Uterus (tissue), 2 donors: ENCODE measurements around the gene PCGF1.

Source experiments
- POLR2A ChIP-seq, 2 donors: fragments of 450-650 bp; IDR thresholded peaks; one replicate each; pipeline ENCODE4 v1.6.1; 2016; ENCODE audit warnings: antibody characterized with exemption in 2 of 2, mild to moderate bottlenecking in 1 of 2, moderate library complexity in 1 of 2
- TF ChIP-seq, protein P1 (sequence below), 4 experiments: fragments of 200-600 bp in 2 of 4; fragments of 450-650 bp in 2 of 4; sonication (generic) in 2 of 4; IDR thresholded peaks; one replicate each; pipeline ENCODE4 v1.5.1; 2016 to 2019; ENCODE audit warnings: antibody characterized with exemption in 4 of 4, mild to moderate bottlenecking in 2 of 4, moderate library complexity in 1 of 4

DNA sequence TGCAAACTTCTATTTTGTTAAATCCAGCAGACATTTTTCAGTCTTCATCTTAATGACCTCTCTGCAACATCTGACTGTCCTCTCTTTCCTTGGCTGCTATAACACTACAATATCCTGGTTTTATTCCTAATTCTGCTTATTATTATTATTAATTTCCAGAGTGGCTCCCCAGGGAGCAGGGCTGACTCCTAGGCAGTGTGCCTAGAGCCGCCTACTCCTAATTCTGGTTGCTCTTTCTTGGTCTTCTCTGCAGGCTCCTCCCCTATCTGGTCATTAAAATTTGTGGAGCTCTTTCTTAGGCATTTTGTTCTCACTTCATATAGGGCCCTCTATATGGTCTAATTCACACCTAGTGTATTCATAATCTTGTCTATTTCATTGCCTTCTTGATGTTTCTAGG, 35.5 kb upstream of the PCGF1 start:
- TF ChIP-seq, protein P1, sequence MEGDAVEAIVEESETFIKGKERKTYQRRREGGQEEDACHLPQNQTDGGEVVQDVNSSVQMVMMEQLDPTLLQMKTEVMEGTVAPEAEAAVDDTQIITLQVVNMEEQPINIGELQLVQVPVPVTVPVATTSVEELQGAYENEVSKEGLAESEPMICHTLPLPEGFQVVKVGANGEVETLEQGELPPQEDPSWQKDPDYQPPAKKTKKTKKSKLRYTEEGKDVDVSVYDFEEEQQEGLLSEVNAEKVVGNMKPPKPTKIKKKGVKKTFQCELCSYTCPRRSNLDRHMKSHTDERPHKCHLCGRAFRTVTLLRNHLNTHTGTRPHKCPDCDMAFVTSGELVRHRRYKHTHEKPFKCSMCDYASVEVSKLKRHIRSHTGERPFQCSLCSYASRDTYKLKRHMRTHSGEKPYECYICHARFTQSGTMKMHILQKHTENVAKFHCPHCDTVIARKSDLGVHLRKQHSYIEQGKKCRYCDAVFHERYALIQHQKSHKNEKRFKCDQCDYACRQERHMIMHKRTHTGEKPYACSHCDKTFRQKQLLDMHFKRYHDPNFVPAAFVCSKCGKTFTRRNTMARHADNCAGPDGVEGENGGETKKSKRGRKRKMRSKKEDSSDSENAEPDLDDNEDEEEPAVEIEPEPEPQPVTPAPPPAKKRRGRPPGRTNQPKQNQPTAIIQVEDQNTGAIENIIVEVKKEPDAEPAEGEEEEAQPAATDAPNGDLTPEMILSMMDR (IDR thresholded peaks at IDR 0.05) = no peak
- TF ChIP-seq POLR2A (IDR thresholded peaks at IDR 0.05) = no peak
